Suppressor macrophage treated with lipopolysaccharide for 4 hours (primary cell): ENCODE data around the gene SMYD3.

ENCODE experiments used
- DNase-seq: peaks from one replicate; pipeline ENCODE4 v3.0.0-alpha.2; 2020

SMYD3 gene

GRCh38 chr1:246515390-246516005 lies 8.4 kb upstream of the SMYD3 start:
- DNase-seq, result no peak

- DNase-seq, result no peak
These were observed 6.7 kb upstream of the SMYD3 start for GRCh38 chr1:246513619-246514343.

- no peak for DNase-seq
These were observed 6.0 kb upstream of the SMYD3 start for GRCh38 chr1:246513041-246513440.

GRCh38 chr1:246512635-246513034 lies 5.6 kb upstream of the SMYD3 start:
- no peak for DNase-seq

- no peak for DNase-seq
These were observed 5.2 kb upstream of the SMYD3 start for GRCh38 chr1:246512230-246512629.

GRCh38 chr1:246511203-246511602 lies 4.1 kb upstream of the SMYD3 start:
- no peak for DNase-seq

GRCh38 chr1:246510147-246511030 lies 3.3 kb upstream of the SMYD3 start:
- no peak for DNase-seq

GRCh38 chr1:246508897-246509688 lies 2.0 kb upstream of the SMYD3 start:
- no peak for DNase-seq

- no peak for DNase-seq
These were observed 759 bp downstream of the SMYD3 start for GRCh38 chr1:246506367-246506673.

- DNase-seq, result no peak
These were observed 3.7 kb downstream of the SMYD3 start for GRCh38 chr1:246503341-246503740.

GRCh38 chr1:246497331-246497915 lies 9.7 kb downstream of the SMYD3 start:
- peak; percentile 85 for DNase-seq

- DNase-seq, result peak; percentile 63
These were observed 14.4 kb downstream of the SMYD3 start for GRCh38 chr1:246492611-246493245.

GRCh38 chr1:246491551-246492053 lies 15.5 kb downstream of the SMYD3 start:
- DNase-seq, result no peak

- DNase-seq, result no peak
These were observed 18.4 kb downstream of the SMYD3 start for GRCh38 chr1:246488674-246489073.

- DNase-seq, result no peak
These were observed 23.5 kb downstream of the SMYD3 start for GRCh38 chr1:246483569-246483933.

- no peak for DNase-seq
These were observed 24.1 kb downstream of the SMYD3 start for GRCh38 chr1:246482805-246483568.

GRCh38 chr1:246479061-246479460 lies 28.0 kb downstream of the SMYD3 start:
- DNase-seq, result no peak

- no peak for DNase-seq
These were observed 29.4 kb downstream of the SMYD3 start for GRCh38 chr1:246477634-246478033.

GRCh38 chr1:246476771-246477170 lies 30.3 kb downstream of the SMYD3 start:
- DNase-seq, result no peak

GRCh38 chr1:246471688-246472087 lies 35.4 kb downstream of the SMYD3 start:
- DNase-seq, result no peak

- no peak for DNase-seq
These were observed 36.5 kb downstream of the SMYD3 start for GRCh38 chr1:246470585-246470984.
